ENCODE results near the gene MESP2. TPM values are rescaled to one million over a fixed set of nuclear protein-coding genes. Genes with fewer than 3 reads are reported as not detected.

MESP2 gene
- total and polyA plus RNA-seq, 2 of the 13 experiments (the other 11 are each of a cell fraction or from before 2014, with no cell fraction given): not detected

DNA sequence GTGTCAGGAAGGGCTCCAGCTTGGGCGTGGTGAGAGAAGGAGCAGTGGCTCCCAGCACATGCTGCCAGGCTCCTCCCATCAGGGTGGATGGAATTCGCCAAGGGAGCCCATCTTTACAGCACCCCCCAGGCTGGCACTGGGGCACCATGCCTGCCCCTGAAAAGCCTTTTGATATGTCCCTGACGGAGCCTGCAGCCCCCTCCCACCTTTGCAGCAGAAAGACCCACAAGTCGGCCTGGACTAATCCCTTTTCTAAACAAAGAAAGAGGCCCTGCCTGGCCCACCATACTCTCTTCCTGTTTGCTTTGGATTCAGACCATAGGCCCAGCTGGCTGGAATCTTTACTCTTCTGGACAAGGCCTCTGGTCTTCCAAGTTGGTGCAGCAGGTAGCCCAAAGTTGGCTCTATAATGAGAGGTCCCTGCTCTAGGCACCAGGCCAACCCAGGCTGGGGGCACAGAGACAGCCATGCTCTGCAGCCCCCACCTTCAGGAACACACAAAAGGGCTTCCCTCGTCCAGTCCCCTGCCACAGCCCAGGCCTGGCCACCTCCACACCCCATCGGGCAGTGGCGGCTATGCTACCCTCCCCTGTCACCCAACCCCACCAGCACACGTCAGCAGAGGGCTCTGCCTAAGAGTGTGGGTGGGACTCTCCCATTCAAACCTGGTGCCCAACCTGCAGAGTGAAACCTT is 33.1 kb downstream of the MESP2 start (continued):
- TF ChIP-seq, protein P1, sequence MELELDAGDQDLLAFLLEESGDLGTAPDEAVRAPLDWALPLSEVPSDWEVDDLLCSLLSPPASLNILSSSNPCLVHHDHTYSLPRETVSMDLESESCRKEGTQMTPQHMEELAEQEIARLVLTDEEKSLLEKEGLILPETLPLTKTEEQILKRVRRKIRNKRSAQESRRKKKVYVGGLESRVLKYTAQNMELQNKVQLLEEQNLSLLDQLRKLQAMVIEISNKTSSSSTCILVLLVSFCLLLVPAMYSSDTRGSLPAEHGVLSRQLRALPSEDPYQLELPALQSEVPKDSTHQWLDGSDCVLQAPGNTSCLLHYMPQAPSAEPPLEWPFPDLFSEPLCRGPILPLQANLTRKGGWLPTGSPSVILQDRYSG (CRISPR knock-in tag; IDR thresholded peaks at IDR 0.05): no peak
- TF ChIP-seq EED (CRISPR knock-in tag; IDR thresholded peaks at IDR 0.05) (no peak), MAF1 (CRISPR knock-in tag; IDR thresholded peaks at IDR 0.05; ENCODE audit: borderline replicate concordance) (no peak), MTF1 (CRISPR knock-in tag; IDR thresholded peaks at IDR 0.05) (no peak), ZFP90 (CRISPR knock-in tag; IDR thresholded peaks at IDR 0.05; ENCODE audit: borderline replicate concordance) (no peak), REXO4 (CRISPR knock-in tag; IDR thresholded peaks at IDR 0.05; ENCODE audit: borderline replicate concordance) (no peak), ZKSCAN1 (IDR thresholded peaks at IDR 0.05; ENCODE audit: low read length) (no peak), SPEN (CRISPR knock-in tag; IDR thresholded peaks at IDR 0.05; ENCODE audit: low read depth) (peak; percentile 68), ZMYM4 (CRISPR knock-in tag; IDR thresholded peaks at IDR 0.05) (peak; percentile 40; the same call in 1 of the 2 replicates), TBL1XR1 (IDR thresholded peaks at IDR 0.05; ENCODE audit: borderline replicate concordance, low read length, partially characterized antibody) (no peak), SRY (CRISPR knock-in tag; IDR thresholded peaks at IDR 0.05) (0 out of 2 replicates have a peak, but pooled peaks have one; percentile 40), KLF16 (CRISPR knock-in tag; IDR thresholded peaks at IDR 0.05) (no peak; a peak in 1 of 4 replicates), NFIC (IDR thresholded peaks at IDR 0.05; ENCODE audit: low read length) (no peak), ARNT (IDR thresholded peaks at IDR 0.05) (no peak)
- TF ChIP-seq, protein P2, sequence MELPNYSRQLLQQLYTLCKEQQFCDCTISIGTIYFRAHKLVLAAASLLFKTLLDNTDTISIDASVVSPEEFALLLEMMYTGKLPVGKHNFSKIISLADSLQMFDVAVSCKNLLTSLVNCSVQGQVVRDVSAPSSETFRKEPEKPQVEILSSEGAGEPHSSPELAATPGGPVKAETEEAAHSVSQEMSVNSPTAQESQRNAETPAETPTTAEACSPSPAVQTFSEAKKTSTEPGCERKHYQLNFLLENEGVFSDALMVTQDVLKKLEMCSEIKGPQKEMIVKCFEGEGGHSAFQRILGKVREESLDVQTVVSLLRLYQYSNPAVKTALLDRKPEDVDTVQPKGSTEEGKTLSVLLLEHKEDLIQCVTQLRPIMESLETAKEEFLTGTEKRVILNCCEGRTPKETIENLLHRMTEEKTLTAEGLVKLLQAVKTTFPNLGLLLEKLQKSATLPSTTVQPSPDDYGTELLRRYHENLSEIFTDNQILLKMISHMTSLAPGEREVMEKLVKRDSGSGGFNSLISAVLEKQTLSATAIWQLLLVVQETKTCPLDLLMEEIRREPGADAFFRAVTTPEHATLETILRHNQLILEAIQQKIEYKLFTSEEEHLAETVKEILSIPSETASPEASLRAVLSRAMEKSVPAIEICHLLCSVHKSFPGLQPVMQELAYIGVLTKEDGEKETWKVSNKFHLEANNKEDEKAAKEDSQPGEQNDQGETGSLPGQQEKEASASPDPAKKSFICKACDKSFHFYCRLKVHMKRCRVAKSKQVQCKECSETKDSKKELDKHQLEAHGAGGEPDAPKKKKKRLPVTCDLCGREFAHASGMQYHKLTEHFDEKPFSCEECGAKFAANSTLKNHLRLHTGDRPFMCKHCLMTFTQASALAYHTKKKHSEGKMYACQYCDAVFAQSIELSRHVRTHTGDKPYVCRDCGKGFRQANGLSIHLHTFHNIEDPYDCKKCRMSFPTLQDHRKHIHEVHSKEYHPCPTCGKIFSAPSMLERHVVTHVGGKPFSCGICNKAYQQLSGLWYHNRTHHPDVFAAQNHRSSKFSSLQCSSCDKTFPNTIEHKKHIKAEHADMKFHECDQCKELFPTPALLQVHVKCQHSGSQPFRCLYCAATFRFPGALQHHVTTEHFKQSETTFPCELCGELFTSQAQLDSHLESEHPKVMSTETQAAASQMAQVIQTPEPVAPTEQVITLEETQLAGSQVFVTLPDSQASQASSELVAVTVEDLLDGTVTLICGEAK (IDR thresholded peaks at IDR 0.05): no peak
- TF ChIP-seq, protein P2 (CRISPR knock-in tag; IDR thresholded peaks at IDR 0.05): peak; percentile 64; the same call in 1 of the 2 replicates
- TF ChIP-seq, protein P3, sequence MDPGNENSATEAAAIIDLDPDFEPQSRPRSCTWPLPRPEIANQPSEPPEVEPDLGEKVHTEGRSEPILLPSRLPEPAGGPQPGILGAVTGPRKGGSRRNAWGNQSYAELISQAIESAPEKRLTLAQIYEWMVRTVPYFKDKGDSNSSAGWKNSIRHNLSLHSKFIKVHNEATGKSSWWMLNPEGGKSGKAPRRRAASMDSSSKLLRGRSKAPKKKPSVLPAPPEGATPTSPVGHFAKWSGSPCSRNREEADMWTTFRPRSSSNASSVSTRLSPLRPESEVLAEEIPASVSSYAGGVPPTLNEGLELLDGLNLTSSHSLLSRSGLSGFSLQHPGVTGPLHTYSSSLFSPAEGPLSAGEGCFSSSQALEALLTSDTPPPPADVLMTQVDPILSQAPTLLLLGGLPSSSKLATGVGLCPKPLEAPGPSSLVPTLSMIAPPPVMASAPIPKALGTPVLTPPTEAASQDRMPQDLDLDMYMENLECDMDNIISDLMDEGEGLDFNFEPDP (CRISPR knock-in tag; conservative IDR thresholded peaks at IDR 0.05): no peak
- TF ChIP-seq, protein P4, sequence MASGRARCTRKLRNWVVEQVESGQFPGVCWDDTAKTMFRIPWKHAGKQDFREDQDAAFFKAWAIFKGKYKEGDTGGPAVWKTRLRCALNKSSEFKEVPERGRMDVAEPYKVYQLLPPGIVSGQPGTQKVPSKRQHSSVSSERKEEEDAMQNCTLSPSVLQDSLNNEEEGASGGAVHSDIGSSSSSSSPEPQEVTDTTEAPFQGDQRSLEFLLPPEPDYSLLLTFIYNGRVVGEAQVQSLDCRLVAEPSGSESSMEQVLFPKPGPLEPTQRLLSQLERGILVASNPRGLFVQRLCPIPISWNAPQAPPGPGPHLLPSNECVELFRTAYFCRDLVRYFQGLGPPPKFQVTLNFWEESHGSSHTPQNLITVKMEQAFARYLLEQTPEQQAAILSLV (CRISPR knock-in tag; IDR thresholded peaks at IDR 0.05; ENCODE audit: borderline replicate concordance): no peak
